ENCODE measurements around the gene HDAC11.

- no peak for TF ChIP-seq CTCF (IDR thresholded peaks at IDR 0.05)
- TF ChIP-seq POLR2A (IDR thresholded peaks at IDR 0.05), result peak in 1 of 2 donors; percentile 14
These were observed 52.0 kb downstream of the HDAC11 start for GRCh38 chr3:13532085-13532484.

Measured in heart left ventricle (tissue), 13 donors.